Measurements from ENCODE around the gene TAOK3.
A peak's percentile ranks its signal among the peaks of the same experiment; 100 is the strongest.

Gene TAOK3

DNA sequence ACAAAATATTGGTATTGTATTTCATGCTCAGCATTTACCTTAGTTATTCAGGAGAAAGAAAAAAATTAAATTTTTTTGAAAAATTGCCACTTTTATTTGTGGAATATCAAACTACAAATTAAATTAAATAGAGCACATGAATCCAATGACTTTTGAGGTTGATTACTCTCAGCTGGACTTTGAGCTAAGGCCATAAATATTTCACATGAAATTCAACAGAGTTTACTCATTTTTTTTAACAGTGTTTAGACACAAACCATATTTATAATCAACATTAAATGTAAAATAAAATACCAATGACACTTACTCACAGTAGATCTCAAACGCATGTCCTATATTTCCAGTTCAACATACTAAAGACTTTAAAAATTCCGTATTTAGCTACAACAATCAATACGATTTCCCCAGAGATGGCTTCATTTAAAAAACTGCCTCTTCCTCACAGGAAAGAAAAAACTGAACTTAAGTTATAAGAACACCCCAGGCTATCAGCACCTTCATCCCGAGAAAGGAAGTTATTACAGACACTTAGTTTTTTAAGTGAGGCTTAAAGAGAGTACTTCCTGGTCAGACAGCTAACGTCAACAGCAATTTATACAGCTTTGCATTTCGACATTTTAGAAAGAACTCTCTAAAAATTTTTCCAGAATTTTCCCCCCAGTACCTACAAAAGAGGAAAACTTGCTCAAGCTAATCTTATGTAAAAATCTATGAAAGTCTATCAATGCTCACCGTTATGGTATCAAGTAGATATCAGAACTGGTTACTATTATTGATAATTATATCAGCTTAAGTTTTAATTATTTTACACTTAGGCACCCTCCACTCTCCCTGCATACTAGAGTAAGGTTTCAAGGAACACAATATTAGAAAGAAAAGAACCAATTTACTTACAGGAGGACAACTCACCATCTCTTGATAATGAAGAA lies 13.8 kb downstream of the TAOK3 start:
- peak overlapping the region; percentile 83 for H3K4me3 ChIP-seq (ENCODE audit: low read length, poor library complexity, severe bottlenecking)
- no peaks in the 10 kb centered on the region; the same call in 1 of the 2 replicates for H3K9me3 ChIP-seq (ENCODE audit: insufficient read depth, low read depth, low read length)
- H3K4me2 ChIP-seq (ENCODE audit: low read depth, low read length, poor library complexity, severe bottlenecking) = peak overlapping the region; percentile 93
- H3K4me1 ChIP-seq (ENCODE audit: insufficient read depth, low read length, poor library complexity, severe bottlenecking) = peaks cover 42% of the 10 kb centered on the region
- TF ChIP-seq, protein P1, sequence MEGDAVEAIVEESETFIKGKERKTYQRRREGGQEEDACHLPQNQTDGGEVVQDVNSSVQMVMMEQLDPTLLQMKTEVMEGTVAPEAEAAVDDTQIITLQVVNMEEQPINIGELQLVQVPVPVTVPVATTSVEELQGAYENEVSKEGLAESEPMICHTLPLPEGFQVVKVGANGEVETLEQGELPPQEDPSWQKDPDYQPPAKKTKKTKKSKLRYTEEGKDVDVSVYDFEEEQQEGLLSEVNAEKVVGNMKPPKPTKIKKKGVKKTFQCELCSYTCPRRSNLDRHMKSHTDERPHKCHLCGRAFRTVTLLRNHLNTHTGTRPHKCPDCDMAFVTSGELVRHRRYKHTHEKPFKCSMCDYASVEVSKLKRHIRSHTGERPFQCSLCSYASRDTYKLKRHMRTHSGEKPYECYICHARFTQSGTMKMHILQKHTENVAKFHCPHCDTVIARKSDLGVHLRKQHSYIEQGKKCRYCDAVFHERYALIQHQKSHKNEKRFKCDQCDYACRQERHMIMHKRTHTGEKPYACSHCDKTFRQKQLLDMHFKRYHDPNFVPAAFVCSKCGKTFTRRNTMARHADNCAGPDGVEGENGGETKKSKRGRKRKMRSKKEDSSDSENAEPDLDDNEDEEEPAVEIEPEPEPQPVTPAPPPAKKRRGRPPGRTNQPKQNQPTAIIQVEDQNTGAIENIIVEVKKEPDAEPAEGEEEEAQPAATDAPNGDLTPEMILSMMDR (conservative IDR thresholded peaks at IDR 0.05; ENCODE audit: low read length) = no peak
- no peak for TF ChIP-seq EZH2phosphoT487 (IDR thresholded peaks at IDR 0.05; ENCODE audit: borderline replicate concordance)
- H3K27me3 ChIP-seq (ENCODE audit: insufficient read depth, low read length, poor library complexity, severe bottlenecking) = no peaks in the 10 kb centered on the region
- H2AFZ ChIP-seq (ENCODE audit: low read length) = peak overlapping the region; percentile 50; the same call in 1 of the 2 replicates
- no peaks in the 10 kb centered on the region for H3K9me2 ChIP-seq (replicated peaks; ENCODE audit: low read depth, low read length)
- peaks cover 29% of the 10 kb centered on the region for H4K20me1 ChIP-seq (ENCODE audit: insufficient read depth, low read length, poor library complexity, severe bottlenecking)
- peak overlapping the region; percentile 83 for H3K9ac ChIP-seq (ENCODE audit: low read depth, low read length, poor library complexity, severe bottlenecking)
- H3K79me2 ChIP-seq (ENCODE audit: insufficient read depth, low read length) = peaks cover 97% of the 10 kb centered on the region
- H3F3A ChIP-seq (ENCODE audit: low read depth) = 0 out of 2 replicates have a peak, but pooled peaks cover 2% of the 10 kb centered on the region
- no peaks in the 10 kb centered on the region for H3K36me3 ChIP-seq (ENCODE audit: insufficient read depth, low read length)

DNA sequence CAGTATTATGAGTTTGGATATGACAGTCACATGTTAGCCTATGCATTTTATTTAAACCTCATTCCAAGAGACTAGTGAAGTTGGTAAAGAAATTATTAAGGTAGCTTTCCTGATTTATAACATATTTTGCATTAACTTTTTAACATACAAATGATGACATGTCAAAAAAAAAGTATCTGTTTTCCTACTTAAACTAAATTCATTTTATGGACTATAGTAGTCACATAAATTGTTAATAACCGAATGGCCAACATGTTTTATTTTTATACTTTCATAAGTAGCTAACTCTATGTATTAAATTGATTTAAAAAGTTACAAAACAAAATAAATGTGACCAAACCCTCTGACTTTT lies 14.7 kb downstream of the TAOK3 start:
- Histone ChIP-seq H3K27me3 (ENCODE audit: insufficient read depth, low read length, poor library complexity, severe bottlenecking) (no peaks in the 10 kb centered on the region), H3K9me3 (ENCODE audit: insufficient read depth, low read depth, low read length) (no peaks in the 10 kb centered on the region; the same call in 1 of the 2 replicates), H3K4me1 (ENCODE audit: insufficient read depth, low read length, poor library complexity, severe bottlenecking) (peaks cover 49% of the 10 kb centered on the region), H3K36me3 (ENCODE audit: insufficient read depth, low read length) (no peaks in the 10 kb centered on the region), H3K9ac (ENCODE audit: low read depth, low read length, poor library complexity, severe bottlenecking) (peak overlapping the region; percentile 83), H3K9me2 (replicated peaks; ENCODE audit: low read depth, low read length) (no peaks in the 10 kb centered on the region), H3F3A (ENCODE audit: low read depth) (0 out of 2 replicates have a peak, but pooled peaks cover 2% of the 10 kb centered on the region), H4K20me1 (ENCODE audit: insufficient read depth, low read length, poor library complexity, severe bottlenecking) (peaks cover 36% of the 10 kb centered on the region), H3K4me3 (ENCODE audit: low read length, poor library complexity, severe bottlenecking) (peak overlapping the region; percentile 83), H2AFZ (ENCODE audit: low read length) (no peak overlapping the region), H3K4me2 (ENCODE audit: low read depth, low read length, poor library complexity, severe bottlenecking) (peak overlapping the region; percentile 93), H3K79me2 (ENCODE audit: insufficient read depth, low read length) (peaks cover 97% of the 10 kb centered on the region)
- TF ChIP-seq, protein P1 (conservative IDR thresholded peaks at IDR 0.05; ENCODE audit: low read length) = peak; percentile 11; the same call in 1 of the 2 replicates
- no peak for TF ChIP-seq EZH2phosphoT487 (IDR thresholded peaks at IDR 0.05; ENCODE audit: borderline replicate concordance)

DNA sequence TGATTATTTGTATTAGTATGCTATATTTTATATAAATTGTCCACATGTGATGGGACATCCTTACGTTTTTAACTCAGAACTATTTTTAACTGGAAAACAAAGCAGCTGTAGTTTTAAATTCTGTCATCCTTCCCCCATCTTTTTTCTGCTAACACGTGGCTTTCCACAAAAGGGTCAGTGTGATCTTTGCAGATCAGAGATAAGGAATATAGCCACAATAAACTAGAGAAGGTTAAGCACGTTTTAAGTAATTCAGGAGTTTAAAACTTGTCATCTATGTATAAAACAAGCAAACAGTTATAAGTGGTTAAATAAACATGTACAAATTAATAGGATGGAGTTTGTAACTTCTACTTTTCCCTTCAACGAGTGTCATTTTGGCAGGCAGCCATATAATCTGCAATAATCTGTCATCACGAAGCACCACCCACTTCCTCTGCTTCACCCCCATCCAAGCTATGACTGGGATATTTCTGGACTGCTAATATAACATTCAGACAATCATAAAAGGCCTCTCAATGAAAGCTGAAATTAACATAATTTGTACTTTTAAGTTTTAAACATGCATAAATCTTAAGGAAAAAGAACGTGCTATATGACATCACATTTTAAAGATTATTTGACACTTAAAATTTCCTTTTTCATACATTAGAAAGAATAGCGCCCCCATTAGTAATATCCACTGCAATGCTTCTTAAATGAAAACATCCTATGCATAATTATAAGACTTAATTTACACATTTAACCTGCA lies 15.3 kb downstream of the TAOK3 start:
- no peak overlapping the region for H2AFZ ChIP-seq (ENCODE audit: low read length)
- peak overlapping the region; percentile 83 for H3K4me3 ChIP-seq (ENCODE audit: low read length, poor library complexity, severe bottlenecking)
- TF ChIP-seq, protein P1 (conservative IDR thresholded peaks at IDR 0.05; ENCODE audit: low read length) = peak; percentile 93
- TF ChIP-seq EZH2phosphoT487 (IDR thresholded peaks at IDR 0.05; ENCODE audit: borderline replicate concordance) = no peak
- peaks cover 54% of the 10 kb centered on the region for H3K4me1 ChIP-seq (ENCODE audit: insufficient read depth, low read length, poor library complexity, severe bottlenecking)
- H3K4me2 ChIP-seq (ENCODE audit: low read depth, low read length, poor library complexity, severe bottlenecking) = peak overlapping the region; percentile 93
- H3K9ac ChIP-seq (ENCODE audit: low read depth, low read length, poor library complexity, severe bottlenecking) = peak overlapping the region; percentile 83
- H3K79me2 ChIP-seq (ENCODE audit: insufficient read depth, low read length) = peaks cover 97% of the 10 kb centered on the region
- H3F3A ChIP-seq (ENCODE audit: low read depth) = 0 out of 2 replicates have a peak, but pooled peaks cover 2% of the 10 kb centered on the region
- H3K36me3 ChIP-seq (ENCODE audit: insufficient read depth, low read length) = no peaks in the 10 kb centered on the region
- H3K9me3 ChIP-seq (ENCODE audit: insufficient read depth, low read depth, low read length) = no peaks in the 10 kb centered on the region; the same call in 1 of the 2 replicates
- H3K27me3 ChIP-seq (ENCODE audit: insufficient read depth, low read length, poor library complexity, severe bottlenecking) = no peaks in the 10 kb centered on the region
- H4K20me1 ChIP-seq (ENCODE audit: insufficient read depth, low read length, poor library complexity, severe bottlenecking) = peaks cover 41% of the 10 kb centered on the region
- H3K9me2 ChIP-seq (replicated peaks; ENCODE audit: low read depth, low read length) = no peaks in the 10 kb centered on the region

Measured in Loucy (cell line).